Psoas muscle (tissue), 8 donors: ENCODE data around the gene MBNL1. TPM values are rescaled to one million over a fixed set of nuclear protein-coding genes. Genes with fewer than 3 reads are reported as not detected.

Experiments
- ATAC-seq, 4 donors: fragments of 200-7000 bp; cut with Tn5 transposase; one replicate each; pipeline ENCODE4 v1.9.1; 2020; ENCODE audit warnings: moderate library complexity in 3 of 4, mild to moderate bottlenecking in 2 of 4
- DNase-seq, 2 donors: peaks; one replicate each; pipeline ENCODE4 v3.0.0-alpha.2; 2020
- H3K27ac ChIP-seq: fragments of 200-600 bp; one replicate; pipeline ENCODE4 v1.8.0; 2022
- H3K27me3 ChIP-seq, 3 donors: fragments of 200-600 bp in 1 of 3; one replicate each; pipeline versions ENCODE4 v1.6.1 to v1.8.0; 2013 to 2022; ENCODE audit warnings: low read length in 2 of 3, mild to moderate bottlenecking in 2 of 3, moderate library complexity in 1 of 3; ENCODE audit not compliant: insufficient read depth in 3 of 3
- H3K36me3 ChIP-seq, 2 donors: fragments of 200-600 bp in 1 of 2; one replicate each; pipeline versions ENCODE4 v1.6.1 to v1.8.0; 2013 to 2022; ENCODE audit warnings: low read depth in 1 of 2, mild to moderate bottlenecking in 1 of 2, moderate library complexity in 1 of 2; ENCODE audit not compliant: insufficient read depth in 1 of 2
- H3K4me1 ChIP-seq: fragments of 200-600 bp; one replicate; pipeline ENCODE4 v1.8.0; 2022
- H3K4me3 ChIP-seq: fragments of 200-600 bp; one replicate; pipeline ENCODE4 v1.8.0; 2022; ENCODE audit warnings: mild to moderate bottlenecking
- H3K9me3 ChIP-seq: fragments of 200-600 bp; one replicate; pipeline ENCODE4 v1.8.0; 2022
- CTCF ChIP-seq: fragments of 200-600 bp; IDR thresholded peaks from one replicate; pipeline ENCODE4 v1.8.0; 2022; ENCODE audit warnings: antibody characterized with exemption
- WGBS, 3 donors: extraction: QIAGEN DNeasy Blood & Tissue Kit; methylation state at CpG; one replicate each; pipeline versions ENCODE4 v1.1.6 to v1.1.7; 2013; 5-methylcytosine and 5-hydroxymethylcytosine counted together
- intact Hi-C, 2 donors: fragments of 100-400 bp; cut with DNase I; formaldehyde crosslinking; loops; one replicate each; pipeline versions ENCODE4 v1.11.0 to v1.14.2; 2022
- polyA plus RNA-seq, 3 donors: library from polyadenylated mRNA; stranded (reverse); fragments of 200-250 nt; gene quantifications; one replicate each; pipeline ENCODE4 v1.2.3, GENCODE V29; 2013
- total RNA-seq, 4 donors: library from RNA; stranded (reverse); fragmentation: NEBNext Ultra II Directional in 2 of 4; extraction: Animal tissue kit (Norgen Biotek cat#: 25700) in 2 of 4; gene quantifications; one replicate each; pipeline versions ENCODE4 v1.2.1 to v1.2.4, GENCODE V29; 2021 to 2023
- donor health status: healthy with polysubstance abuse.
- donor health status: DM: no; HTN: no; CAD: no; lungs with moderate emphysema.
- donor health status: Bipolar disorder and iron deficiency.
- donor health status: healthy.
- donor health status: DM: yes; HTN: yes; CAD: no.
- donor health status: DM: no; HTN: no; CAD: no.
- donor health status: DM: no; HTN: no; CAD: no.
- donor health status: DM: yes; HTN: yes; CAD: no.

MBNL1 gene
- total and polyA plus RNA-seq, 7 donors: 27.4 to 281 (median 179) TPM

- Histone ChIP-seq H3K27ac (peak overlapping the region; percentile 80), H3K27me3 (no peaks in the 10 kb centered on the region), H3K4me3 (peak overlapping the region; percentile 50), H3K36me3 (no peaks in the 10 kb centered on the region), H3K9me3 (no peaks in the 10 kb centered on the region), H3K4me1 (peaks cover 17% of the 10 kb centered on the region)
- peak; percentile 95 to 97 (median 96) for ATAC-seq
- intact Hi-C loops: no loop called here
- TF ChIP-seq CTCF: no peak
- DNase-seq: peak; percentile 50 to 71
- 27 to 37% (median 31%) methylated on average over 7 of the region's 7 CpGs for WGBS, 3 donors
These were observed 10.0 kb upstream of the MBNL1 start for GRCh38 chr3:152258448-152259393.

GRCh38 chr3:152259468-152259867 lies 9.3 kb upstream of the MBNL1 start:
- no peak for TF ChIP-seq CTCF
- no peak for ATAC-seq
- Histone ChIP-seq H3K4me1 (peaks cover 19% of the 10 kb centered on the region), H3K4me3 (no peak overlapping the region), H3K27me3 (no peaks in the 10 kb centered on the region), H3K36me3 (no peaks in the 10 kb centered on the region), H3K27ac (peak overlapping the region; percentile 80), H3K9me3 (no peaks in the 10 kb centered on the region)
- intact Hi-C loops: no loop called here
- WGBS, 3 donors: 69 to 76% (median 71%) methylated on average over 2 of the region's 2 CpGs
- DNase-seq: no peak

- Histone ChIP-seq H3K27ac (peak overlapping the region; percentile 80), H3K9me3 (no peaks in the 10 kb centered on the region), H3K4me1 (peaks cover 23% of the 10 kb centered on the region), H3K4me3 (no peak overlapping the region), H3K27me3 (no peaks in the 10 kb centered on the region), H3K36me3 (no peaks in the 10 kb centered on the region)
- intact Hi-C loops: loop anchor here (5.0 to 10.0 kb wide), 2 partner anchors 63 to 185 kb away; no protein-coding TSS in a partner anchor
- TF ChIP-seq CTCF: no peak
- WGBS, 3 donors: 78 to 79% (median 78%) methylated on average over 3 of the region's 3 CpGs
- ATAC-seq (no peak), DNase-seq (no peak)
These were observed 8.7 kb upstream of the MBNL1 start for GRCh38 chr3:152260026-152260425.

GRCh38 chr3:152260529-152260928 lies 8.2 kb upstream of the MBNL1 start:
- no peaks in the 10 kb centered on the region for H3K27me3 ChIP-seq
- DNase-seq (no peak), ATAC-seq (no peak)
- H3K9me3 ChIP-seq: no peaks in the 10 kb centered on the region
- no peak overlapping the region for H3K27ac ChIP-seq
- WGBS, 3 donors: 89 to 97% (median 96%) methylated on average over 1 of the region's 1 CpG
- no peak for TF ChIP-seq CTCF
- intact Hi-C loops: loop anchor here (5.0 to 10.0 kb wide), 2 partner anchors 63 to 186 kb away; no protein-coding TSS in a partner anchor
- no peaks in the 10 kb centered on the region for H3K36me3 ChIP-seq
- peaks cover 24% of the 10 kb centered on the region for H3K4me1 ChIP-seq
- no peak overlapping the region for H3K4me3 ChIP-seq
